Measurements from ENCODE around the gene PALS2. TPM values are rescaled to one million over a fixed set of nuclear protein-coding genes. Genes with fewer than 3 reads are reported as not detected.
A peak's percentile ranks its signal among the peaks of the same experiment; 100 is the strongest.

Gene PALS2
- total RNA-seq, 2 donors from 2014 or later = 45.0 to 46.1 TPM

DNA sequence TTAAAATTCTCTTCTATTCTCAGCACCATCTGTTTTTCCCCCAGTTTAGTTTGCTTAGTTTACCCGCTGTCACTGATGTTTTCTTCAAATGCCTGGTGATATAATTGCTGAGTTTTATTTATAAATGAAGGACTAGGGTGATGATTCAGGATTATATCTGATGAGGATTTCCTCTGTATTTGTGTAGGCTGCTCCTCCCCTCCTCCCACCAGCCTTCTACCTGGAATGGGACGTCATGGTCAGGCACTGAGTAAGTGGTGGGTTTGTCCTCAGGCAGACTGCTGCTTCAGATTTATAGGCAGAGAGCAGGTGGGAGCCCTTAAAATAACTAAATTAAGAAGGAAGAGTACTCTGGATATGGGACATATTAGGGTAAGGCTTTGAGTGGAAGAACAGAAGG lies 35.8 kb downstream of the PALS2 start:
- DNase-seq = peak; percentile 58
- Histone ChIP-seq H3K27me3 (ENCODE audit: control insufficient read depth, insufficient read depth, low read length, poor library complexity, severe bottlenecking) (no peaks in the 10 kb centered on the region), H3K36me3 (ENCODE audit: control insufficient read depth, insufficient read depth, low read length) (no peaks in the 10 kb centered on the region), H3K4me3 (ENCODE audit: low read length) (no peak overlapping the region), H3K27ac (ENCODE audit: low read depth, low read length) (no peak overlapping the region), H3K9ac (ENCODE audit: extremely low read depth, low read length, poor library complexity, severe bottlenecking) (no peak overlapping the region), H3K4me1 (ENCODE audit: control insufficient read depth, insufficient read depth, low read length) (no peaks in the 10 kb centered on the region), H3K9me3 (ENCODE audit: control insufficient read depth, low read length) (no peaks in the 10 kb centered on the region)
- Mint-ChIP-seq H3K27me3 (ENCODE audit: insufficient read depth) (no peaks in the 10 kb centered on the region), H3K9me3 (no peaks in the 10 kb centered on the region), H3K27ac (peak overlapping the region; percentile 56), H3K4me3 (no peak overlapping the region), H3K36me3 (ENCODE audit: low read depth) (no peaks in the 10 kb centered on the region), H3K4me1 (peaks cover 12% of the 10 kb centered on the region)
- 68% methylated on average over 2 of the region's 2 CpGs; no CpG with 5 or more reads in 1 of the 2 experiments for WGBS, 2 experiments (ENCODE audit: insufficient coverage in 1 of 2, insufficient read length in 1 of 2)
- TF ChIP-seq, protein P1, sequence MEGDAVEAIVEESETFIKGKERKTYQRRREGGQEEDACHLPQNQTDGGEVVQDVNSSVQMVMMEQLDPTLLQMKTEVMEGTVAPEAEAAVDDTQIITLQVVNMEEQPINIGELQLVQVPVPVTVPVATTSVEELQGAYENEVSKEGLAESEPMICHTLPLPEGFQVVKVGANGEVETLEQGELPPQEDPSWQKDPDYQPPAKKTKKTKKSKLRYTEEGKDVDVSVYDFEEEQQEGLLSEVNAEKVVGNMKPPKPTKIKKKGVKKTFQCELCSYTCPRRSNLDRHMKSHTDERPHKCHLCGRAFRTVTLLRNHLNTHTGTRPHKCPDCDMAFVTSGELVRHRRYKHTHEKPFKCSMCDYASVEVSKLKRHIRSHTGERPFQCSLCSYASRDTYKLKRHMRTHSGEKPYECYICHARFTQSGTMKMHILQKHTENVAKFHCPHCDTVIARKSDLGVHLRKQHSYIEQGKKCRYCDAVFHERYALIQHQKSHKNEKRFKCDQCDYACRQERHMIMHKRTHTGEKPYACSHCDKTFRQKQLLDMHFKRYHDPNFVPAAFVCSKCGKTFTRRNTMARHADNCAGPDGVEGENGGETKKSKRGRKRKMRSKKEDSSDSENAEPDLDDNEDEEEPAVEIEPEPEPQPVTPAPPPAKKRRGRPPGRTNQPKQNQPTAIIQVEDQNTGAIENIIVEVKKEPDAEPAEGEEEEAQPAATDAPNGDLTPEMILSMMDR (conservative IDR thresholded peaks at IDR 0.05) = no peak

DNA sequence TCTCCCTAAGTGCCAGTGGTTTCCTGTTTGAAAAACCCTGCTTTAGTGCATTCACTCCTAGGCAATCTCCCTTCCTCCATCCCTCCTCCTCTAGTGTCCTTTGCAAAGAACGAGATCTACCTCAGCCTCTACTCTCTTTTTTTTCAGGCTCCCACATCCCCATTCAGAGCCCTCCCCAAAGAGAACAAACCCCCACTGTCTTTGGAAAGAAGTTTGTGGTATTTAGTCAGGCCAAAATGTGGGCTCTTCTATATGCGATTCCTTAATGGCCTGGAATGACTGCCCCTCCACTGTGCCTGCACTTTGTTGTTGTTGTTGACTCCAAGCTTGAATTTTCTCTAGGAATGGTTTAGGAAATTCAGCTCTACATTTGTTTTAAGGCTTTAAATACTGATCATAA lies 36.3 kb downstream of the PALS2 start:
- Histone ChIP-seq H3K4me1 (ENCODE audit: control insufficient read depth, insufficient read depth, low read length) (no peaks in the 10 kb centered on the region), H3K9ac (ENCODE audit: extremely low read depth, low read length, poor library complexity, severe bottlenecking) (no peak overlapping the region), H3K9me3 (ENCODE audit: control insufficient read depth, low read length) (no peaks in the 10 kb centered on the region), H3K27ac (ENCODE audit: low read depth, low read length) (no peak overlapping the region), H3K4me3 (ENCODE audit: low read length) (no peak overlapping the region), H3K27me3 (ENCODE audit: control insufficient read depth, insufficient read depth, low read length, poor library complexity, severe bottlenecking) (no peaks in the 10 kb centered on the region), H3K36me3 (ENCODE audit: control insufficient read depth, insufficient read depth, low read length) (no peaks in the 10 kb centered on the region)
- Mint-ChIP-seq H3K36me3 (ENCODE audit: low read depth) (no peaks in the 10 kb centered on the region), H3K27me3 (ENCODE audit: insufficient read depth) (no peaks in the 10 kb centered on the region), H3K4me3 (no peak overlapping the region), H3K9me3 (no peaks in the 10 kb centered on the region), H3K27ac (peak overlapping the region; percentile 80), H3K4me1 (peaks cover 12% of the 10 kb centered on the region)
- 82 to 83% methylated on average over 1 to 2 of the region's 2 CpGs for WGBS, 2 experiments (ENCODE audit: insufficient coverage in 1 of 2, insufficient read length in 1 of 2)
- TF ChIP-seq, protein P1 (conservative IDR thresholded peaks at IDR 0.05) = no peak
- peak; percentile 49 for DNase-seq

DNA sequence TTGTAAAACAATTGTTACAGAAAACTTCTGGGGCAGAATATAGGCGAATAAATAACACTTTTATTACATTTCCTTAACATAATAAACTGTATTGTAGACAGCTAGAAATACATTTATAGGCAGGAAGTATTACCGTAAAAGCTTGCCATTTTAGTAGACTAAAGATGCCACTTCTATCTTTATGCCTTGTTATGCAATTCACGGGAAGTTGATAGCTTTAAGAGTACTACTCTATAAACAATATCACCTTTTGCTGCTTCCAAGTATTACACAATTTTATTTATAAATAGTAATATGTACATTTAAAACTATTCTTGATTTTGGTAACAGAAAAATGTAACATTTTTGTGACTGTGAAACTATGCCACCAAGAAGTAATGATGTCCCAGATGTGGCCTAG lies 37.9 kb downstream of the PALS2 start:
- Mint-ChIP-seq H3K27me3 (ENCODE audit: insufficient read depth) (no peaks in the 10 kb centered on the region), H3K27ac (no peak overlapping the region), H3K4me1 (peaks cover 12% of the 10 kb centered on the region), H3K9me3 (no peaks in the 10 kb centered on the region), H3K4me3 (no peak overlapping the region), H3K36me3 (ENCODE audit: low read depth) (no peaks in the 10 kb centered on the region)
- H3K27ac ChIP-seq (ENCODE audit: low read depth, low read length) = no peak overlapping the region
- H3K9me3 ChIP-seq (ENCODE audit: control insufficient read depth, low read length) = no peaks in the 10 kb centered on the region
- 97 to 100% methylated on average over 1 to 3 of the region's 3 CpGs for WGBS, 2 experiments (ENCODE audit: insufficient coverage in 1 of 2, insufficient read length in 1 of 2)
- H3K4me3 ChIP-seq (ENCODE audit: low read length) = no peak overlapping the region
- no peaks in the 10 kb centered on the region for H3K27me3 ChIP-seq (ENCODE audit: control insufficient read depth, insufficient read depth, low read length, poor library complexity, severe bottlenecking)
- no peaks in the 10 kb centered on the region for H3K36me3 ChIP-seq (ENCODE audit: control insufficient read depth, insufficient read depth, low read length)
- no peak for DNase-seq
- TF ChIP-seq, protein P1 (conservative IDR thresholded peaks at IDR 0.05) = no peak
- no peak overlapping the region for H3K9ac ChIP-seq (ENCODE audit: extremely low read depth, low read length, poor library complexity, severe bottlenecking)
- no peaks in the 10 kb centered on the region for H3K4me1 ChIP-seq (ENCODE audit: control insufficient read depth, insufficient read depth, low read length)

All from endodermal cell (in vitro differentiated cells).